Heart left ventricle (tissue), 16 donors: ENCODE data around the gene C4orf54. TPM values are rescaled to one million over a fixed set of nuclear protein-coding genes. Genes with fewer than 3 reads are reported as not detected.
A peak's percentile ranks its signal among the peaks of the same experiment; 100 is the strongest.

Experiments
- ATAC-seq, 4 donors: fragments of 200-7000 bp; cut with Tn5 transposase; one replicate each; pipeline ENCODE4 v1.9.1; 2020 to 2022; ENCODE audit warnings: moderate library complexity in 4 of 4, mild to moderate bottlenecking in 3 of 4, moderate number of reproducible peaks in 1 of 4
- DNase-seq, 5 donors: peaks; one replicate each; pipeline ENCODE4 v3.0.0-alpha.2; 2020
- H3K27ac ChIP-seq, 12 donors: fragments of 200-600 bp; sonication (generic) in 4 of 12; one replicate each; pipeline versions ENCODE4 v1.5.0 to v1.8.0; 2016 to 2022; ENCODE audit warnings: mild to moderate bottlenecking in 2 of 12
- H3K27me3 ChIP-seq, 9 donors: fragments of 200-600 bp; sonication (generic) in 2 of 9; one replicate each; pipeline versions ENCODE4 v1.5.1 to v1.8.0; 2016 to 2022; ENCODE audit warnings: mild to moderate bottlenecking in 3 of 9
- H3K36me3 ChIP-seq, 9 donors: fragments of 200-600 bp; sonication (generic) in 2 of 9; one replicate each; pipeline versions ENCODE4 v1.5.0 to v1.8.0; 2018 to 2022; ENCODE audit warnings: mild to moderate bottlenecking in 2 of 9
- H3K4me1 ChIP-seq, 12 donors: fragments of 200-600 bp; sonication (generic) in 4 of 12; one replicate each; pipeline versions ENCODE4 v1.5.0 to v1.8.0; 2016 to 2022; ENCODE audit warnings: mild to moderate bottlenecking in 3 of 12
- H3K4me3 ChIP-seq, 12 donors: fragments of 200-600 bp; sonication (generic) in 4 of 12; one replicate each; pipeline versions ENCODE4 v1.5.0 to v1.8.0; 2017 to 2022; ENCODE audit warnings: mild to moderate bottlenecking in 9 of 12, moderate library complexity in 4 of 12
- H3K9me3 ChIP-seq, 12 donors: fragments of 200-600 bp; sonication (generic) in 4 of 12; one replicate each; pipeline versions ENCODE4 v1.5.0 to v1.8.0; 2016 to 2022; ENCODE audit warnings: mild to moderate bottlenecking in 1 of 12
- POLR2A ChIP-seq, 2 donors: fragments of 450-650 bp; IDR thresholded peaks; one replicate each; pipeline ENCODE4 v1.6.1; 2017; ENCODE audit warnings: antibody characterized with exemption in 2 of 2, mild to moderate bottlenecking in 2 of 2, moderate library complexity in 2 of 2
- WGBS, 4 donors: extraction: QIAGEN DNeasy Blood & Tissue Kit in 2 of 4; methylation state at CpG; one replicate each; pipeline versions ENCODE4 v1.1.5 to v1.1.7; 2013 to 2018; 5-methylcytosine and 5-hydroxymethylcytosine counted together
- intact Hi-C, 10 donors: fragments of 100-400 bp; cut with DNase I; formaldehyde crosslinking; loops; one replicate each; pipeline versions ENCODE4 v1.11.1 to v1.14.2; 2022
- polyA plus RNA-seq, 2 donors: library from polyadenylated mRNA; stranded (reverse); fragments of 200-250 nt; gene quantifications; one replicate each; pipeline ENCODE4 v1.2.3, GENCODE V29; 2013
- total RNA-seq, 9 donors: library from RNA; depleted of rRNA in 2 of 9; stranded (reverse); fragments of >200 nt in 2 of 9; fragmentation: NEBNext Ultra II Directional in 3 of 9; extraction: Animal tissue kit (Norgen Biotek cat#: 25700) in 3 of 9; gene quantifications; one replicate each; pipeline versions ENCODE4 v1.1.0 to v1.2.4, GENCODE V29; 2016 to 2023
- TF ChIP-seq, protein P1 (sequence below), 12 donors: fragments of 200-600 bp; sonication (generic) in 4 of 12; IDR thresholded peaks; one replicate each; pipeline versions ENCODE4 v1.5.0 to v1.8.0; 2018 to 2022; ENCODE audit warnings: antibody characterized with exemption in 12 of 12, mild to moderate bottlenecking in 5 of 12
- donor health status: ischemic (EF 13 %, LVEDD 7.1; RV severe dilation, severe dysfunction).
- donor health status: healthy with polysubstance abuse.
- donor health status: DM: no; HTN: yes; CAD: no.
- donor health status: DM: no; HTN: no; CAD: no.
- donor health status: ischemic (EF 25% LVEDD 6.9; RV normal size, moderate dysfunction).
- donor health status: ischemic (EF 25% LVEDD 5.7; RV mildly dilated, moderate dysfunction).
- donor health status: healthy.
- donor health status: DM: yes; HTN: yes; CAD: no.
- donor health status: ischemic (EF 35%, LVEDD 5.7; RV mildly dilated, moderate dysfunction).
- donor health status: nonischemic (EF 11% LVEDD 7.7; RV severe dilation, severe dysfunction).
- donor health status: DM: yes; HTN: yes; CAD: no.
- donor health status: PGD.
- donor health status: ischemic (EF 29% LVEDD 5.4; RV normal size, mild dysfunction).
- donor health status: nonischemic (EF 23%, LVEDD 6.1; RV moderate dilation, normal function).

C4orf54 gene
- total and polyA plus RNA-seq, 11 donors: 0.60 to 112 (median 1.9) TPM

DNA sequence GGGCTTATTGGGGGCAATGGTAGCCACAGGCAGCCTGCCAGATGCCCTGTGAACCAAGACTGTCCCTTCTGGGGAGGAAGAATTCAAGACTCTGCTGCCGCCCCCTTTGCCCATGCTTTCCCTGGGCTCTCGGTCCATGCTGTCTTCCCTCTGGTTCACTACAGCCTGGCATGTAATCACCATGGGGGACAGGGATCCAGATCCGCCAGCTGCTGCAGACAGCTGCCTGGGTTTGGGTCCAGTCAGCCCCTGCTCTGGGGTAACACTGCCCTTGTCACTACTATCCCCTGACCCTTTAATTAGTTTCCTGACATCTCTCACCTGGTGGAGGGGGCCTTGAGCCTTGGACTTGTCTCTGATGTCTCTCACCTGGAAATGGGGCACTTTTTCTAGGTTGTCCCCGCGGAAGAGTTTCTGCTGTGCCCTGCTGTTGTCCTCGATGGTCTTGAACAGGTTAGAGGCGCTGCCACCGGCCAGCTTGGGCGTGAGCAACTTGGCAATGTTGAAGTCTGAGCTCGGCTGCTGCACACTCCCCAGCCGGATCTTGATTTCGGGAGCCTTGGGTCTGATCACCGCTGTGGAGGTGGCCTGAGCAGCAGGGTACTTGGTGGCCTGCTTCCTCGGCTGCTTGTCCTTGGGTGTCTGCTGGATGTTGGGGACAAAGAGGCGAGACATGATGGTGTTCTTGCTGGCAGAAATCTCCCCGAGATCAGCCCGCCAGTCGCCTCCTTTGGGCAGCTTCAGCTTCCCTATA lies 6.4 kb downstream of the C4orf54 start:
- Histone ChIP-seq H3K4me3 (no peak overlapping the region), H3K36me3 (no peaks in the 10 kb centered on the region), H3K27me3 (no peaks in the 10 kb centered on the region), H3K27ac (no peak overlapping the region), H3K4me1 (peaks cover 0 to 29% (median 3%) of the 10 kb centered on the region in 12 donors), H3K9me3 (no peaks in the 10 kb centered on the region)
- intact Hi-C loops: no loop called here
- TF ChIP-seq, protein P1, sequence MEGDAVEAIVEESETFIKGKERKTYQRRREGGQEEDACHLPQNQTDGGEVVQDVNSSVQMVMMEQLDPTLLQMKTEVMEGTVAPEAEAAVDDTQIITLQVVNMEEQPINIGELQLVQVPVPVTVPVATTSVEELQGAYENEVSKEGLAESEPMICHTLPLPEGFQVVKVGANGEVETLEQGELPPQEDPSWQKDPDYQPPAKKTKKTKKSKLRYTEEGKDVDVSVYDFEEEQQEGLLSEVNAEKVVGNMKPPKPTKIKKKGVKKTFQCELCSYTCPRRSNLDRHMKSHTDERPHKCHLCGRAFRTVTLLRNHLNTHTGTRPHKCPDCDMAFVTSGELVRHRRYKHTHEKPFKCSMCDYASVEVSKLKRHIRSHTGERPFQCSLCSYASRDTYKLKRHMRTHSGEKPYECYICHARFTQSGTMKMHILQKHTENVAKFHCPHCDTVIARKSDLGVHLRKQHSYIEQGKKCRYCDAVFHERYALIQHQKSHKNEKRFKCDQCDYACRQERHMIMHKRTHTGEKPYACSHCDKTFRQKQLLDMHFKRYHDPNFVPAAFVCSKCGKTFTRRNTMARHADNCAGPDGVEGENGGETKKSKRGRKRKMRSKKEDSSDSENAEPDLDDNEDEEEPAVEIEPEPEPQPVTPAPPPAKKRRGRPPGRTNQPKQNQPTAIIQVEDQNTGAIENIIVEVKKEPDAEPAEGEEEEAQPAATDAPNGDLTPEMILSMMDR (IDR thresholded peaks at IDR 0.05): no peak
- TF ChIP-seq POLR2A (IDR thresholded peaks at IDR 0.05): no peak
- no peak for DNase-seq
- no peak for ATAC-seq
- WGBS, 4 donors: 88 to 94% (median 91%) methylated on average over 18 of the region's 18 CpGs

DNA sequence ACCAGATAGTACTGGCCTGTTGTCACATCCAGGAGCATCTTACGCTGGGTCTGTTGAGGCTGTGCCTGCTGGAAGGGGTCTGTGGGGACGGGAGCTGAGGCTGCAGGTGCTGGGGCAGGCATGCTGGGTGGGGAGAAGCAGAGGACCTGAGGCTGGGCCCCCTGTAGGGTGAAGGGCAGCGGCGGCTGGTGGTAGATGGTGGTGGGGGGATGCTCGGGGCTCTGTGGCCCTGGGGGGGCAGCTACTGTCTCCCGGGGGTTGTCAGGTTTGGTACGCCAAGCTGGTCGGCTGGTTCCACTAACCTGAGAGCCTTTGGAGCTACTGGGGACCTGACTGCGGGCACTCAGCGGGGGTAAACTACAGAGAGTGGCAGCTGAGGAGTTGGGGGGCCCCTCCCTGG lies 7.8 kb downstream of the C4orf54 start:
- no peak for TF ChIP-seq POLR2A (IDR thresholded peaks at IDR 0.05)
- TF ChIP-seq, protein P1 (IDR thresholded peaks at IDR 0.05): no peak
- Histone ChIP-seq H3K4me3 (no peak overlapping the region), H3K27ac (no peak overlapping the region), H3K27me3 (no peaks in the 10 kb centered on the region), H3K9me3 (no peaks in the 10 kb centered on the region), H3K36me3 (no peaks in the 10 kb centered on the region), H3K4me1 (peaks cover 0 to 18% (median 0%) of the 10 kb centered on the region in 12 donors)
- 87 to 94% (median 91%) methylated on average over 8 to 10 of the region's 10 CpGs for WGBS, 4 donors
- intact Hi-C loops: loop anchor here in 3 of 10 donors (10.0 kb wide), 3 partner anchors 75 to 155 kb away; partner anchors contain the start of gene TRMT10A (in 1 of the 3)
- ATAC-seq: no peak
- peak in 1 of 5 donors; percentile 64 for DNase-seq

DNA sequence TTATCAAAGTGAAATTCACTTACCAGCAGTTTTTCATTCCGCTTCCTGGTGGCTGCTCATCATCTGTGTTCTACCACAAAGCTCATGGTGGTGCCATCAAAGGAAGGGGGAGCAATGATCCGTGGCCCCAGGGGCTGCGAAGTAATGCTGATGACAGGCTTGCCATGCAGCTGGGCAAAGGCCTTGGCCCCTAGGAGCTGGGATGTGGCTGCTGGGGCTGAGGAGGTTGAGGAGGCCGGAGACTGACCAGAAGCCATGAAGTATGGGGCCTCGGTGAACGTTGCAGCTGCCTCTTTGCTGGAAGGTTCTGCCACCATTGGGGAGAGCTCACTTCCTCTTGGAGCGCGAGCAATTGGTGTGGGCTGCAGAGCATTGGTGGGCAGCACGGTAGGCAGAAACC lies 8.4 kb downstream of the C4orf54 start:
- intact Hi-C loops: loop anchor here in 3 of 10 donors (10.0 kb wide), 3 partner anchors 76 to 156 kb away; partner anchors contain the start of gene TRMT10A (in 1 of the 3)
- no peak overlapping the region for H3K4me3 ChIP-seq
- no peak overlapping the region for H3K27ac ChIP-seq
- H3K27me3 ChIP-seq: no peaks in the 10 kb centered on the region
- DNase-seq (no peak), ATAC-seq (no peak)
- 88 to 97% (median 90%) methylated on average over 9 of the region's 9 CpGs for WGBS, 4 donors
- peaks cover 0 to 18% (median 0%) of the 10 kb centered on the region in 12 donors for H3K4me1 ChIP-seq
- H3K36me3 ChIP-seq: no peaks in the 10 kb centered on the region
- TF ChIP-seq, protein P1 (IDR thresholded peaks at IDR 0.05): no peak
- no peak for TF ChIP-seq POLR2A (IDR thresholded peaks at IDR 0.05)
- H3K9me3 ChIP-seq: no peaks in the 10 kb centered on the region

DNA sequence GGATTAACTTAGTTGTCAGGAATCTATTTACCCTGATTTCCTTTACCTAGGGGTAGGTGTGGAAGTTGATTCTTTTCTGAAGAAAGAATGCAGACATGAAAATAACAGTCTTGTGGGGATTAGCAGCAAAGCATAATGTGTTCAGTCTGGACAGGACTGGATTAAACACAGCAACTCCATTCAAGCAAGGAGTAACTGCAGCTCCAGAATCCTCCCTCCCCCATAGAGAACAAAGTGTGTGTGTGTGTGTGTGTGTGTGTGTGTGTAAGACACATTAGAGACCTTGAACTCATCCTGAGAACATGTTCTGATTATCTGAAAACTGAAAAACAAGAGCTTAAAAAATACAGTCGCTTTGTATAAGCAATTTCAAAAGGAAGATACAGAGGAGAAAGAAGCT lies 9.3 kb downstream of the C4orf54 start:
- 69 to 88% (median 84%) methylated on average over 1 of the region's 1 CpG for WGBS, 4 donors
- Histone ChIP-seq H3K9me3 (no peaks in the 10 kb centered on the region), H3K4me3 (no peak overlapping the region), H3K27ac (peak overlapping the region in 2 of 12 donors; percentile 33 to 45), H3K27me3 (no peaks in the 10 kb centered on the region), H3K4me1 (peaks cover 0 to 18% (median under 1%) of the 10 kb centered on the region in 12 donors), H3K36me3 (no peaks in the 10 kb centered on the region)
- ATAC-seq (no peak), DNase-seq (no peak)
- intact Hi-C loops: loop anchor here in 3 of 10 donors (10.0 kb wide), 3 partner anchors 76 to 156 kb away; partner anchors contain the start of gene TRMT10A (in 1 of the 3)
- no peak for TF ChIP-seq POLR2A (IDR thresholded peaks at IDR 0.05)
- TF ChIP-seq, protein P1 (IDR thresholded peaks at IDR 0.05): no peak
